ES-I3 (cell line): ENCODE results near the gene CCT5.
"Not testable (repeated sequence)": the region's sequence is repeated elsewhere in the genome, so short reads cannot be mapped to it uniquely, and the experiment has no call there.

Experiments used
- H3K36me3 ChIP-seq: 2 replicates; pipeline ENCODE4 v1.6.1; 2013; ENCODE audit warnings: mild to moderate bottlenecking, low read length, control low read depth, moderate library complexity; ENCODE audit not compliant: insufficient read depth
- H3K4me1 ChIP-seq: 2 replicates; pipeline ENCODE4 v1.6.1; 2013; ENCODE audit warnings: mild to moderate bottlenecking, control low read depth, low read length; ENCODE audit not compliant: insufficient read depth
- H3K9ac ChIP-seq: 2 replicates; pipeline ENCODE4 v1.6.1; 2013; ENCODE audit warnings: low read depth, mild to moderate bottlenecking, low read length, moderate library complexity
- H3K9me3 ChIP-seq: 2 replicates; pipeline ENCODE4 v1.6.1; 2013; ENCODE audit warnings: mild to moderate bottlenecking, low read length, moderate library complexity; ENCODE audit not compliant: control insufficient read depth, insufficient read depth

The CCT5 gene

GRCh38 chr5:10308844-10309243 is 58.8 kb downstream of the CCT5 start:
- Histone ChIP-seq H3K9ac (no peak overlapping the region), H3K36me3 (no peaks in the 10 kb centered on the region), H3K4me1 (peaks cover 14% of the 10 kb centered on the region), H3K9me3 (no peaks in the 10 kb centered on the region)

GRCh38 chr5:10310066-10310779 is 60.1 kb downstream of the CCT5 start:
- H3K4me1 ChIP-seq = peaks cover 14% of the 10 kb centered on the region
- no peaks in the 10 kb centered on the region for H3K36me3 ChIP-seq
- H3K9me3 ChIP-seq = 0 out of 2 replicates have a peak, but pooled peaks cover under 1% of the 10 kb centered on the region
- H3K9ac ChIP-seq = no peak overlapping the region

DNA sequence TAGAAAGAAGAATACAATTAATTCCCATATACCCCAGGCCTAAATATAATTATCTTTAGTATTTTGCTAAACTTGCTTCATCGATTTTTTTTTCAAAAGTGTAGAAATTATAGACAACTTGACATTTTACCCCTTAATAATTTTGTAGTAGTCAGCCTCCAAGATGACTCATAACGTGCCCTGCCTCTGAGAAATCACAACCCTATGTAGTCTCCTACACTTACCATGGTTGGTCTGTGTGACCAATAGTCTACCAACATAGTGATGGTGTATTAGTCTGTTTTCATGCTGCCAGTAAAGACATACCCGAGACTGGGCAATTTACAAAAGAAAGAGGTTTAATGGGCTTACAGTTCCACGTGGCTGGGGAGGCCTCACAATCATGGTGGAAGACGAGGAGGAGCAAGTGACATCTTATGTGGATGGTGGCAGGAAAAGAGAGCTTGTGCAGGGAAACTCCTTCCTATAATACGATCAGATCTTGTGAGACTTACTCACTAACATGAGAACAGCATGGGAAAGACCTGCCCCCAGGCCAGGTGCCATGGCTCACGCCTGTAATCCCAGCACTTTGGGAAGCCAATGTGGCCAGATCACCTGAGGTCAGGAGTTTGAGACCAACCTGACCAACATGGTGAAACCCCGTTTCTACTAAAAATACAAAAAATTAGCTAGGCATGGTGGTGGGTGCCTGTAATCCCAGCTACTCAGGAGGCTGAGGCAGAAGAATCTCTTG is 60.9 kb downstream of the CCT5 start:
- not testable (repeated sequence) for H3K9ac ChIP-seq, H3K9me3 ChIP-seq

GRCh38 chr5:10311595-10312425 is 61.7 kb downstream of the CCT5 start:
- Histone ChIP-seq H3K4me1 (peaks cover 5% of the 10 kb centered on the region; the same call in 1 of the 2 replicates), H3K9me3 (peaks cover 3% of the 10 kb centered on the region; the same call in 1 of the 2 replicates), H3K9ac (no peak overlapping the region), H3K36me3 (no peaks in the 10 kb centered on the region)

More for the DNA sequence above, 60.9 kb downstream of the CCT5 start:
- peaks cover 12% of the 10 kb centered on the region for H3K4me1 ChIP-seq
- H3K36me3 ChIP-seq = not testable (repeated sequence)

DNA sequence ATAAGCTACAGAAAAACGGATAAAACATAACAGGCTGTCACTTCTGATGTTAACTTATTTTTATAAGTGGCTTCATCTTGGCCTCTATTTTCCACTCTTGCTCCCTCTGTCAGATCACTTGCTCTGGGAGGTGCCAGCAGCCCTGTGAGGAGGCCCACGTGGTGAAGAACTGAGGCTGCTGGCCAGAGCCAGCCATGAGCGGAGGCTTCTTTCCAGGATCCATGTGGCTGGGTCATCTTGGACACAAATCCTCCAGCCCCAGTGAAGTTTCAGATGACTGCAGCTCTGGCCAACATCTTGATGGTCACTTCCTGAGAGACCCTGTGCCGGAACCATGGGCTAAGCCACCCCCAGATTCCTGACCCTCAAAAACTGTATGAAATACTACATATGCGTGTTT is 65.1 kb downstream of the CCT5 start:
- Histone ChIP-seq H3K4me1 (0 out of 2 replicates have a peak, but pooled peaks cover 4% of the 10 kb centered on the region), H3K9ac (no peak overlapping the region)

More for the DNA sequence above, 65.1 kb downstream of the CCT5 start:
- no peaks in the 10 kb centered on the region for H3K36me3 ChIP-seq
- H3K9me3 ChIP-seq = peaks cover 3% of the 10 kb centered on the region; the same call in 1 of the 2 replicates
